COLO668 (cell line): ENCODE measurements around the gene KRT78.
A peak's percentile ranks its signal among the peaks of the same experiment; 100 is the strongest.

ENCODE experiments used
- DNase-seq: peaks from one replicate; lab custom pipeline; 2025; ENCODE audit not compliant: unreplicated experiment; lab: John Stamatoyannopoulos, UW

KRT78 gene

DNA sequence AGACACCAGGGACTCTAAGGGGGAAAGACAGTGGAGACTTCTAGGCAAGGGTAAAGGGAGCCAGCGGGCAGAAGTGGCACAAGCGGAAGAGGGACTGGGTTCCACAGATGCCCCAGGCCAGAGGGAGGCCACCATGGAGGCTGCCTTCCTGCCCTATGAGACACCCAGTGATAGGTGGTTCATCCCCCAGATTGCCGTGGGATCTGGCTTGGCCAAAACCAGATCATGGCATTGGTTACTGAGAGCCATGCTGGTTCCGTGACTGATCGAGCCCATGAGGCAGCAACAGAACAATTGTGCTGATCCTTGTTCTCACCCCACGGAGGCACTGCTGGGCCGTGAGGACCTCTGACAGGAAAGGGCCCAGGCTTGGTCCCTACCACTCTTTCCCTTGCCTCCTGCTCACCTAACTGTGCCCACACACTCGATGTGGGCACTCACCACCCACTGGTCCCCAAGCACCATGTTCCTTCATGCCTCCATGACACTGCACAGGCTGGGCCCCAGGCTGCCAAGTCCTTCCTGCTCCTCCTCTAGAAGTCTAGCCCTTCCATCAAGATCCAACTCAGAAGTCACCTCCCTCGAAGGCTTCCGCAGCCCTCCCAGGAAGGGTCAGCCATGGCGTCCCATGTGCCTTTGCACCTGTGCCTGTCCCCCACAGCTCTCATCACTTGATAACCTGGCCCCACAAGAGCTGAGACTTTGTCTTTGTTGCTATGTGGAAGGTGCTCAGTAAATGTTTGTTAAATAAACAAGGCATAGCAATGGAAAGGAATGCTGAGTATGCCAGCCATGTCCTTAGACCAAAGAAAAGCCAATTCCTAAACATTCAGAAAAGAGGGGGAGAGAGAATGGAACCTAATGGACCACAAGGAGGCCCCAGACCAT is 21.9 kb downstream of the KRT78 start:
- DNase-seq, result no peak

DNA sequence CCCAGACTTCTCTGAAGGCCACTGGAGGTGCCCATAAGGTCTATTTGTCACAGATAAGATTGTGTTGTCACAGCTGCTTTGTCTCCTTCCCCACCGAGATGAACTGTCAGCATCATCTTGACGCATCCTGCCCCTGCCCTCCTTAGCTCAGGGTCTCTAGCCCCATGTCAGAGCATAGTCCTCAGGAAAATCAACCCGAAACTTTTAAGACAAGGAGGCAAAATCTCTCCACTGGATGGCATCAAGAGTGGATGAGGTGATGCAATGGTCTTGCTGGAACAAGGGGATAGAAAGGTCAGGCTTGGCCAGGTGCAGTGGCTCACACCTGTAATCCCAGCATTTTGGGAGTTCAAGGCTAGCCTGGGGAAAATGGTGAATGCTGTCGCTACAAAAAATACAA is 22.8 kb downstream of the KRT78 start:
- DNase-seq, result no peak

DNA sequence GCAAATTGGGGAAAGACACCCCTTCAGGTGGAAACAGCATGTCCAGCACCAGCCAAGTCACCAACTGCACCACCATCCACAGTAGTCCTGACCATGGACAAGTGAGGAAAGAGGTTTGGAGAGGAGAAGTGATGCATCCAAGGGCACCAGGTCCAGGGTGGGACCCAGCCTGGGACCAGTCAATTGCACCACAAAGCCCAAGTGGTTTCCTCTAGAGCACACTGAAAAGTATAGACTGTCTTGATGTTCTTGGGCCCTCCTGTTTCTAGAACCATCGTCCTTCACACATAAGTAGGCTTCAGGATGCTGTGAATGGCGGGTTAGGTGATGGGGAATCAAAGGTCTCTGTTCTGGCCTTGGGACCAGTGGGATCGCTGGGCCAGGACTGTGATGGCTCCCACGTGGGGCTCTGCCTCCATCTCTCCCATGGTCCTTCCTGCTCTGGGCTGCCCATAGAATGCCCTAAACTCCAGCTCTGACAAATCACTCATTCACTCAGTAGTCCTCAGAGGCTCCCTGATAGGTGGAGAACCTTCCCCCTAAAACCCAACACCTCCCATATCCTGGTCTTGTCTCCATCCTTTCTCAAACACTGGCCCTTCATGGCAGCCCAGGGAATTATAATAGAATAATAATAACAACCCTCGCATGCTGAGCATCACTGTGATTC is 23.9 kb downstream of the KRT78 start:
- DNase-seq, result no peak

DNA sequence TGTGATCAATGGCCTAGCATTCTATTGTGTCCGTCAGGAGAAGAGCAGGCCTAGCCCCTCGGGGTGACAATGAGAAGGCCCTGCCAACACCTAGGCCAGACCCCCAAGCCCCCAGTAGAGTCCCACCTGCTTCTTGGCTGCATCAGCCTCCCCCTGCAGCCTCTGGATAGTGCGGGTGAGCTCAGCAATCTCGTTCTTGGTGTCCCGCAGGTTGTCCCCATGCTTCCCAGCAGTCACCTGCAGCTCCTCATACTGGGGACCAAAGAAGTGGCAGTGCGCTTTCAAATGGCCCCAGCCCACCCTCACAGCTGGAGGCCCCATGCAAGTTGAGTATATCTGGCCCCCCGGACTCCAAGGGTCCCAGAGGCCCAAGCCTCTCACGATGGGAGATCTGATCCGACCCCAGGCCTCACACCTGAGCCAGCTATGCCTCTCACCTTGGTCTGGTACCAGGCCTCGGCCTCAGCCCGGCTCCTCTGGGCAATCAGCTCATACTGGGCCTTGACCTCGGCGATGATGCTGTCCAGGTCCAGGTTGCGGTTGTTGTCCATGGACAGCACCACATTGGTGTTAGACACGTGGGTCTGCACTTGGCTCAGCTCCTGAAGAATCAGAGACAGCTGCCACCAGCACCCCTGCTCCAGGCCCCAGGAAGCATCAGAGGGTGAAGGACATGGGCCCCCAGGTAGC is 24.9 kb downstream of the KRT78 start:
- DNase-seq, result no peak

DNA sequence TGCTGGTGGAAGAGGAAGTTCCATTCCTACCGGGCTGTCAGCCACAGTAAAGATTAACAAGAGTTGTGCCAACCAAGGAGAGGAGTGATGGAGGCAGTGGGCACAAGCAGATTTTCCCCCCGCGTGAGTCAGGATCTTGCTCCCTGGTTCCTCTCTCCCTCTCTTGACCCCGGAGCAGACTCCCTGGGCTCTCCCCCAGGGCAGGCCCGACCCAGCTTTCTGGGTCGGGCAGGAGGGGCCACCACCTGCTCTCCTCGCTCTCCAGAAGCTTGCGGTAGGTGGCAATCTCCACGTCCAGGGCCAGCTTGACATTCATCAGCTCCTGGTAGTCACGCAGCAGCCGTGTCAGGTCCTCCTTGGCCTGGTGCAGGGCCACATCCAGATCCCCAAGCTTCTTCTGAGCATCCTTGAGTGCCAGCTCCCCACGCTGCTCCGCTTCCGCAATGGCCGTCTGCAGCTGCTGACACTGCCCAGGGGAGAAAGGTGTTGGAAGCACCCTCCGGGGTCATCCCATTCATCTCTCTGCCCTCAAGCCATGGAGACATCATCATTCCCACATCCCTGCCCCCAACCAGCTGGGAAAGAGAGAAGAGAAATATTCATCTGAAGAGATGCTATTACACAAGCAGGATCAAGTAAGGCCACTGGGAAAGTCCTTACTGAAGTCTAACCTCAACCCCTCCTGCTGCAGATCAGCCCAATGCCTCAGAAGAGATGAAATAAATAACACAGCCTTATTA is 25.9 kb downstream of the KRT78 start:
- no peak for DNase-seq

DNA sequence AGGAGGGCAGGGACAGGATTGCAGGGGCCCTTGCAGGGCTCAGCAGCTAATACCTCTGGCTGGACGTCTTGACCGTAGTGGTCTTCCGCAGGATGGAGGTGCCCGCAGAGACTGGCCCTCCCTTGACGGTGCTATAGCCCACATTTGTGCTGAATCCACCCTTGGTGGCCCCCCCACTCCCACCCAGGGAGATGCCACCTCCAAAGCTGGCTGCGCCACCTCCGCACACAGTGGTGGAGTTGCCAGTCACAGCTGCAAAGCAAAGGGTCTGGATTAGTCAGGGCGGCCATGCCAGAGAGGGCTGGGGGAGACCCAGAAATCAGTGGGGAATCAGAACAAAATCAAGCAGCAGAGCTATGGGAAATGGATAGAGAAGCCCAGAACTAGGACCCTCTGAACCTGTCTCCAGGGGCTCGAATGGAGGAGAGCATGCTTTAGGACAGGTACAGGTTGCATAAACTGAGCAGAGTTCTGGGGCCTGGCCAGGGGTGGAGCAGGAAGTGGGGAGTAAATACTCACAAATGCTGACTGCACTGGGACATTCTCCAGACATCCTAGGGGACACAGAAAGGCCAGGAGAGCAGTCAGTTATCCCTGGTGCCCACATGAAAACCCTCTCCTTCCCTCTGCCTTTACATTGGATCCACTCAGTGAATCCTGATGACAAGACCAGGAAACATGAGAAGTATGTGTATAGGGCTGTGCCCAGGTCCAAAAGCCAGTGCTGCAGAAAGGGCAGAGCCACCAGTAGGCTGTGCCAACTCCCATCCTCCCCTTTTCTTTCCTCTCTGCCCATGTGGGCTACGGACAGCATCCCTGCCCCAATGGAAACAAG is 26.8 kb downstream of the KRT78 start:
- DNase-seq, result no peak

DNA sequence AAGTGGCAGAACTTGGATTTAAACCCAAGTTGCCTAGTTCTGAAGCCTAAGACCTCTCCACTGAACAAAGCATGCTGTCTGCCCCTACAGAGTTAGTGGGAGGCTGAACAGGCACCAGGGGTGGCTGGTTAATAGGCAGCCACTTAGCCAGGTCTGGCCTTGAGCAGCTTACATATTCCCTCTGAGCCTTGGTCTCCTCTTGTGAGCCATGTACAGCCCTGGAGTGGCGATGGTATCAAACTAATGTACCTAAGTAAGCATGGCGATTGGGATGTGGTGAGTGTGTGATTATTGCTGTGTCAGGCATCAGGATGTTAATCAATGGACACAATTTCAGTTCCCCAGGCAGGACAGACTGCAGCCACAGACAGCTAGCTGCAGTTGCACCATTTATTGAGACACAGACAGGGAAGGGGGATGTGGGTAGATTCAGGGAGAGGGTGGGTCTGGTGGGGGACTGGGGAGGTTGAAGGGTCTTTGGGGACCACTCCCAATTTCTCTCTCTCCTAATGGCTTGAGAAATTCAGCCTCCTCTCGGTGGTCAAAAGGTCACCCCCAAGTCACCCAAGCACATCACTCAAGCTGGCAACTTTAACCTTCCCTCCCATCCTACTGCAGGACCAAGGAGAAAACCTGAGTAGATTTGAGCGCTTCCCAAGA is 27.6 kb downstream of the KRT78 start:
- DNase-seq, result no peak

DNA sequence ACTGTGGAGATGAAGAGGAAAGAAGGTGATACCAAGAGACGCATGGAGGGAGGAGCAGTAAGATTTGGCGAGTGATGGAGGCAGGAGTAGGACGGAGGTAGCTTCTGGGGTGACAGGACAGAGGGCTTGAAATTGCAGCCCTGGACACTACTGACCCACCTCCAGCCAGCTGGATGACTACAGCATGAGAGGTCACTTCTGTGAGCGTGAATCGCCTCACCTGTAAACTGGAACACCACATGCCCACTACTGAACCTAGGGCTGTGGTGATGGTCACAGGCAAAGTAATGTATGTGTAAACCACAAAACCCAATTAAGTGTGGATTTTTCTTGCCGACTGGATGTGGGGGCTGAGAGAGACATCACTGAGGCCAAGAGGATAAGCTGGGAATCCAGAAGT is 28.3 kb downstream of the KRT78 start:
- DNase-seq, result no peak

DNA sequence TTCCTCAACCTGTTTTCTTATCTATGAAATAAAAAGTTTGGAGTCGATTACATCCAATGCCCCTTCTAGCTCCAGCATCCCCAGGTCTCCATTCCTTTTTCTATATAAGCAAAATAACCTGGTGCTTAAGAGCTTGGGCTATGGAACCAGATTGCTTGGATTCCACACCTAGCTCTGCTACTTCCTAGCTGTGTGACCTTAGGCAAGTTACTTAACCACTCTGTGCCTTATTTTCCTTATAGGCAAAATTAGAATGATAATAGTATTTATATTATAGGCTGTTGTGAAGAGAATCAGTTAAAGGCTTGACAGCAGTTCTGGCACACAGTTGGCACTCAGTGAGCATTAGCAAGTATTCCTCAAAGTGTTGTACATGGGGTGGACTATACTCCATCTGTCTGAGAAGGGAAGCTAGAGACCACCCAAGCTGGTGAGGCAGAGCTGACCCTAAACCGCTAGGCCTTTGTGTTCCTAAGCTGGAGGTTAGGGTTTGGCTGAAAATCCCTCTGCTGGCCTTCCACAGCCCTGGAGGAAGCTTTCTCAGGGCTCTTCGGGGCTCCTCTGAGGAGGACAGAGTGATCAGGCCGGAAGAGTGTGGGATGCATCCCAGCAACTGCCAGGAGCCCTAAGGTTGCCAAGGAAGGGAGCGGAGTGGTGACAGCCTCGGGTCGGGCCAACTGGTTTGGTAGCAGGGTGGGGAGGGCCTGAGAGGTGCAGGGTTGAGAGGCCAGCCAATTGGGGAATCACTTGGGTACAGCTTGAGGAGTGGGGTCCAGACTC is 28.9 kb downstream of the KRT78 start:
- no peak for DNase-seq

DNA sequence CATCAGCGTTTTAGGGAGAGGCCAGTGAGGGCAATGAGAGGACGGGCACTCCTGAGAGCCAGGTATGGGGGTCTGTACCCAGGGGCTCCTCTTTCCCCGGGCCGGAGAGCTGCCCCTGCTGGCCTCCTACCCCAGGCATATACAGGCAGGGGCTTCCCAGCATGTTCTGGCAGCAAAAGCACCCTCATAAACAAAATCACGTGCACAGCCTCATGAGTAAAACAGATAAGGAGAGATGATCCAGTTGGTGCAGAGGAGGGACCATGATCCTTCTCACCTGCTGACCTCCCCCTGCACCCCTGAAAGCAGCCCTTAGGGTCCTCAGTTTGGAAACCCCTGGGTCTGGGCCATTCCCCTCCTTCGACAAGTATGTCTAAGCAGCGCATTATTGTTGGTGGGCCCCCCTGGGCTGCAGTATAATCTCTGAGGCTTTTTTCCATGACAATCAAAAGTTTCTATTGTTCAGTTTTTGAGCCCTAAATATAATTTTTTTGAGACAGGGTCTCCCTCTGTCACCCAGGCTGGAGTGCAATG is 29.8 kb downstream of the KRT78 start:
- no peak for DNase-seq

DNA sequence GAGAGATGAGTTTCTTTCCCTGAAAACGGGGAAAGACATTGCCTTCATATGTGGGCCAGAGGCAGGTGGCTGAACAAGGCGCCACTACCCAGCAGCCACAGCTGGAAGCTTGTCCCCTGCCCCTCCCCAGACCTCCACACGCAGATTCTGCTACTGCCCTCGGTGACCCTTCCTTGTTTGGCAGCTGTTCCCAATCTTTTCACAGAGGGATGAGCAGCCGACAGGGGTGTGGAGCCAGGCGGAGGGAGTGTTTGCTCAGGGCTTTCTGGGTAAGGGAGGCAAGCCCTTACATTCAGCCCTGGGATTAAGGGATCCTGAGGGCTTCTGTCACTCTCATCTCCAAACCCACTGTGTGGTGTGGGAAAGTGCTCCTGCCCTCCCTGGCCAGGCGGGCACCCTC is 30.4 kb downstream of the KRT78 start:
- DNase-seq, result peak; percentile 8

DNA sequence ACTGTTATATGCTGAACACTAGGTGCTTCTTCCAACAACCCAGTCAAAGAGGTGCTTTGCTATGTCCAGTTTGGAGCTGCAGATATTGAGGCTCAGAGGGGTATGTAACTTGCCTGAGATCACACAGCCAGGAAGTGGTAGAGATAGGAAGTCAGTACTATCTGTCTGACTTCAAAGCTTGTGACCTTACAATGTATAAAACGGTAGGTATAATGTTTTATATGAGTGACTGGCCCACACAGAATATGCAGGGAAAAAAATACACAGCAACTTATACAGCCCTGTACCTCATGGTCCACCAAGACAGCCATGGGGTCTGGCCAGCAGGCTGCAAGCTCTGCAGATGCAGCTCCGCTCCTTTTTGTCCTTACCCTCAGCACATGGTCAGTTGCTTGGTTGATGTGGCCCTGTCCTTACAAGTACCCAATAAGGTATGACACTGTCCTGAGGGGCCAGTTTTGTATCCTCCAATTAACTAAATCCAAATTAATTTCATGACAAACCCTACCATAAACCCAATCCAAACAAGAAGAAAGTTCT is 31.0 kb downstream of the KRT78 start:
- no peak for DNase-seq

DNA sequence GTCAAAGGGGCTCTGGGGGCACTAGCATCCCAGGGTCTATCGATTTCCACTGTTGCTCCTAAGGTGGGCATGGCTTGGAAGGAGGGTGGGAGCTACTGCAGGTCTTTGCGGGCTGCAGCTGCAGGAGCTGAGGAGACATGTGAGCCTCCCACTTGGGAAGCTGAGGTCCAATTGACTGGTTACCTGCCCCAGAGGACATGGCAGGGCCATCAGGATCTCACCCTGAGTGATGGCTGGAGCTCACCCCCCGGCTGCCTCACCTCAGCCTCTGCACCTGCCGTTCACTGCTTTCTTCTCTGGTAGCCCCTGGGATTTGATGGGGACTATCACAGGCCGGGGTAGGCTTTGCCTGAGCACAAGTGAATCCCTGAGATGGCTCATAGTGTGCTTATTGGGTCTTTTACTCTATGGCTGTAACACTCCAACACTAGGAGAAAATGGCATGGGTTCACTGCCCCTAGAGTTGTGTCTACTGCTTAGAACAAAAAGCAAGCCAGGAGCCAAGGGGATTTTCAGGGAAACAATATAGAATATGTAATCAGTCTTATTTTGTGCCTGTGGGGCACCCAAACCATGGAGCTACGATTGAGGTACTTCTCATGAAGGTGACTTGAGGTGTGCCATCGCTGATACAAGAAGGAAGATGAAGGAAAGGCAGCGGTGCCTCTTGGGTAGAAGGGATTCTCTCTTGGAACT is 31.6 kb downstream of the KRT78 start:
- DNase-seq, result no peak

DNA sequence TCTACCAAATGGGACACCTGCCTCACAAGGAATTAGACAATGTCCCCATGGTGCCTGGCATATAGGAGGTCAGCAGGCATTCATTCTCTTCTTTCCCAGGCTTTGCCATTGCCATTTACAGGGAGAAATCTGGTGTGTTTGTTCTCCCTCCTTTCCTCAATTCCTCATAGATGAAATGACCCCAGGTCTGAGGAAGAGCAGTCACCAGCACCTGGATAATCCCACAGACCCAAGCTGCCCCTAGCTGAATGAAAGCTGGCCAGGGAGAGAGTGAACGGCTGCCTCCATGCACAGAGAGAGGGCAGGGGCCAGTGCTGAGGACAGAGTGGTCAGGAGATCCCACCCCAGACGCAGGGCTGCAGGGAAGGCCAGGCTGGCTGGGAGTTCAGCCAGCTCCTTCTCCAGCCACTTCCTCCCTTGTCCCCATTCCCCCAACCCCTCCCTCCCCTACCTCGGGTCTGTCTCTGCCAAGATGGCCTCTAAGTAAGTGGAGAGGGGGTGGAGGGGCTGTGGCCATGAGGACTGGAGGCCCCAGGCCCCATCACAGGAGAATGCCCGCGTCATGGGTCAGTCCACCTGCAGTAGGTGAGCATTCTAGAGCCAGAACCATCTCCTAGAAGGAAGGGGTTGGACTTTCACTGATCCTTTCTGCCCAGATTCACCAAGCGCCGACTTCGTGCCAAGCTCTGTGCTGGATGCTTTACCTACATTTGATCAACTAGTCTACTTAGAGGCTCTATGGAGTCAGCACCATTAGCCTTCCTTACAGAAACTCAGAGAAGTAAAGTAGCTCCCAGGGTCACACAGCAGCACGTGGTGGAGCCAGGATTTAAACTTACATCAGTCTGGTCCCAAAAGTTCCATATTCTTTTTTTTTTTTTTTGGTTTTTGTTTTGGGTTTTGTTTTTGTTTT is 32.9 kb downstream of the KRT78 start:
- no peak for DNase-seq

DNA sequence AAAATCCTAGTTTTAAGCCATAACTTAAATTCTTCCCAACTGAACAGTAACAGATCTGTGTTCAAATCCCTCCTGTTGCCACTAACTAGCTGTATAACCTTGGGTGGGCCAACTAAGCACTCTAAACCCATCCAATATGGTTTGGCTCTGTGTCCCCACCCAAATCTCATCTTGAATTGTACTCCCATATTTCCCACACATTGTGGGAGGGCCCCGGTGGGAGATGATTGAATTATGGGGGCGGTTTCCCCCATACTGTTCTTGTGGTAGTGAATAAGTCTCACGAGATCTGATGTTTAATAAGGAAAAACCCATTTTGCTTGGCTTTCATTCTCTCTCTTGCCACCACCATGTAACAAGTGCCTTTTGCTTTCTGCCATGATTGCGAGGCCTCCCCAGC is 33.6 kb downstream of the KRT78 start:
- no peak for DNase-seq

DNA sequence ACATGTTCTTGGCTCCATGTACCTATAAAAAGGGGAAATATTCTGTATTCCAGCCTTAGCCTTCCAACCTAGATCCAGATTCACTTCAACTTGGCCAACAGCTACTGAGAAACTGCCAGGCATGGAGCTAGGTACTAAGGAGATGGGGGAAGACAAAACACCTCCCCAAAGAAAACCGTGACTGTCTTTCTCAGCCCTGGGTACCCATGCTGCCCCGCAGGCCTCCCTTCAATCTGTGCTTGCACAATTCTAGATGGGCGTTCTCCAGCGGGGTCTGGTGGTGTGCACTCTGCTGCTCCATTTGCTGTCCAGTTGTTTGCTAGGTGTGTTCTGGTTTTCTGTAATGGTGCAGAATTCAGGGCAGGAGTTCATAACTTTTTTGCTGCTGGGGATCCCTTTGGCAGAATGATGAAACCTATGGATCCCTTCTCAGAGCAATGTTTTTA is 34.1 kb downstream of the KRT78 start:
- no peak for DNase-seq
